Measurements from ENCODE around the gene BCAR1.
"Not testable (repeated sequence)": the region's sequence is repeated elsewhere in the genome, so short reads cannot be mapped to it uniquely, and the experiment has no call there.

BCAR1 gene

GRCh38 chr16:75224306-75225082, 26.9 kb downstream of the BCAR1 start:
- DNase-seq (ENCODE audit: low spot score): no peak

GRCh38 chr16:75223129-75223528, 28.3 kb downstream of the BCAR1 start:
- not testable (repeated sequence) for DNase-seq (ENCODE audit: low spot score)

- DNase-seq (ENCODE audit: low spot score): no peak
These were observed 29.1 kb downstream of the BCAR1 start for GRCh38 chr16:75222271-75222783.

- no peak for DNase-seq (ENCODE audit: low spot score)
These were observed 31.6 kb downstream of the BCAR1 start for GRCh38 chr16:75219838-75220237.

GRCh38 chr16:75219088-75219487, 32.3 kb downstream of the BCAR1 start:
- DNase-seq (ENCODE audit: low spot score): no peak

GRCh38 chr16:75218256-75219076, 33.0 kb downstream of the BCAR1 start, which contains the start of gene CTRB1:
Gene CTRB1, plus strand, starts transcription at chr16:75218988. Its CDS starts 20 bp downstream, at chr16:75219008.
- DNase-seq (ENCODE audit: low spot score): no peak

GRCh38 chr16:75217389-75217851, 34.0 kb downstream of the BCAR1 start:
- DNase-seq (ENCODE audit: low spot score): no peak

GRCh38 chr16:75216576-75216975, 34.8 kb downstream of the BCAR1 start:
- DNase-seq (ENCODE audit: low spot score): no peak

GRCh38 chr16:75216127-75216526, 35.3 kb downstream of the BCAR1 start:
- DNase-seq (ENCODE audit: low spot score): no peak

- DNase-seq (ENCODE audit: low spot score): not testable (repeated sequence)
These were observed 40.1 kb downstream of the BCAR1 start for GRCh38 chr16:75211286-75211685.

- no peak for DNase-seq (ENCODE audit: low spot score)
These were observed 41.5 kb downstream of the BCAR1 start for GRCh38 chr16:75209944-75210343.

- not testable (repeated sequence) for DNase-seq (ENCODE audit: low spot score)
These were observed 41.9 kb downstream of the BCAR1 start for GRCh38 chr16:75209514-75209913.

GRCh38 chr16:75208861-75209505, 42.4 kb downstream of the BCAR1 start:
- DNase-seq (ENCODE audit: low spot score): no peak

GRCh38 chr16:75208242-75208825, 43.1 kb downstream of the BCAR1 start:
- DNase-seq (ENCODE audit: low spot score): no peak

GRCh38 chr16:75207831-75208230, 43.6 kb downstream of the BCAR1 start:
- no peak for DNase-seq (ENCODE audit: low spot score)

- DNase-seq (ENCODE audit: low spot score): no peak
These were observed 44.5 kb downstream of the BCAR1 start, which contains the start of gene CTRB2 for GRCh38 chr16:75206749-75207451. Gene CTRB2, minus strand, starts transcription at chr16:75207161. Its CDS starts 20 bp downstream, at chr16:75207141.

- DNase-seq (ENCODE audit: low spot score): not testable (repeated sequence)
These were observed 45.3 kb downstream of the BCAR1 start for GRCh38 chr16:75205961-75206748.

- not testable (repeated sequence) for DNase-seq (ENCODE audit: low spot score)
These were observed 46.0 kb downstream of the BCAR1 start for GRCh38 chr16:75205438-75205837.

- not testable (repeated sequence) for DNase-seq (ENCODE audit: low spot score)
These were observed 46.5 kb downstream of the BCAR1 start for GRCh38 chr16:75204905-75205304.

- no peak for DNase-seq (ENCODE audit: low spot score)
These were observed 47.0 kb downstream of the BCAR1 start for GRCh38 chr16:75204410-75204758.
